Activated naive CD8-positive, alpha-beta T cell (primary cell): Measurements from ENCODE around the gene RGS6.

Source experiments
- H3K27ac Mint-ChIP-seq: one replicate; pipeline ENCODE4 v1.8.0; 2021; ENCODE audit warnings: mixed read lengths
- H3K27me3 Mint-ChIP-seq: one replicate; pipeline ENCODE4 v1.8.0; 2021; ENCODE audit warnings: mixed read lengths
- H3K36me3 Mint-ChIP-seq: one replicate; pipeline ENCODE4 v1.8.0; 2021; ENCODE audit warnings: mixed read lengths
- H3K4me1 Mint-ChIP-seq: one replicate; pipeline ENCODE4 v1.8.0; 2021; ENCODE audit warnings: low read depth, mixed read lengths
- H3K4me3 Mint-ChIP-seq: one replicate; pipeline ENCODE4 v1.8.0; 2021; ENCODE audit warnings: mild to moderate bottlenecking, mixed read lengths
- H3K9me3 Mint-ChIP-seq: one replicate; pipeline ENCODE4 v1.8.0; 2021; ENCODE audit warnings: low read depth, mixed read lengths

RGS6 gene

GRCh38 chr14:72555609-72556000 lies 623.4 kb downstream of the RGS6 start:
- H3K27ac Mint-ChIP-seq, result no peak overlapping the region

GRCh38 chr14:72557671-72558070 lies 625.4 kb downstream of the RGS6 start:
- peaks cover 3% of the 10 kb centered on the region for H3K27me3 Mint-ChIP-seq

More at GRCh38 chr14:72555609-72556000, 623.4 kb downstream of the RGS6 start:
- Mint-ChIP-seq H3K9me3 (no peaks in the 10 kb centered on the region), H3K4me3 (no peak overlapping the region), H3K27me3 (peaks cover 3% of the 10 kb centered on the region), H3K36me3 (no peaks in the 10 kb centered on the region), H3K4me1 (no peaks in the 10 kb centered on the region)

GRCh38 chr14:72558721-72559120 lies 626.5 kb downstream of the RGS6 start:
- Mint-ChIP-seq H3K27me3 (peaks cover 3% of the 10 kb centered on the region), H3K9me3 (no peaks in the 10 kb centered on the region)

More at GRCh38 chr14:72557671-72558070, 625.4 kb downstream of the RGS6 start:
- Mint-ChIP-seq H3K4me3 (no peak overlapping the region), H3K36me3 (no peaks in the 10 kb centered on the region), H3K4me1 (no peaks in the 10 kb centered on the region), H3K9me3 (no peaks in the 10 kb centered on the region), H3K27ac (no peak overlapping the region)

GRCh38 chr14:72559202-72559601 lies 627.0 kb downstream of the RGS6 start:
- no peak overlapping the region for H3K27ac Mint-ChIP-seq
- H3K27me3 Mint-ChIP-seq, result peaks cover 3% of the 10 kb centered on the region
- no peak overlapping the region for H3K4me3 Mint-ChIP-seq
- no peaks in the 10 kb centered on the region for H3K36me3 Mint-ChIP-seq
- H3K9me3 Mint-ChIP-seq, result no peaks in the 10 kb centered on the region
- H3K4me1 Mint-ChIP-seq, result peaks cover 6% of the 10 kb centered on the region

More at GRCh38 chr14:72558721-72559120, 626.5 kb downstream of the RGS6 start:
- no peak overlapping the region for H3K27ac Mint-ChIP-seq
- H3K4me3 Mint-ChIP-seq, result no peak overlapping the region
- peaks cover 5% of the 10 kb centered on the region for H3K4me1 Mint-ChIP-seq
- H3K36me3 Mint-ChIP-seq, result no peaks in the 10 kb centered on the region

- peaks cover 6% of the 10 kb centered on the region for H3K4me1 Mint-ChIP-seq
- H3K27me3 Mint-ChIP-seq, result peaks cover 3% of the 10 kb centered on the region
- H3K9me3 Mint-ChIP-seq, result no peaks in the 10 kb centered on the region
- H3K27ac Mint-ChIP-seq, result no peak overlapping the region
- H3K4me3 Mint-ChIP-seq, result no peak overlapping the region
- H3K36me3 Mint-ChIP-seq, result no peaks in the 10 kb centered on the region
Observed at GRCh38 chr14:72559669-72560255, 627.5 kb downstream of the RGS6 start.

GRCh38 chr14:72560331-72560730 lies 628.1 kb downstream of the RGS6 start:
- H3K9me3 Mint-ChIP-seq, result no peaks in the 10 kb centered on the region
- no peak overlapping the region for H3K27ac Mint-ChIP-seq
- H3K27me3 Mint-ChIP-seq, result peaks cover 3% of the 10 kb centered on the region
- H3K36me3 Mint-ChIP-seq, result no peaks in the 10 kb centered on the region
- H3K4me3 Mint-ChIP-seq, result no peak overlapping the region
- peaks cover 6% of the 10 kb centered on the region for H3K4me1 Mint-ChIP-seq

GRCh38 chr14:72560889-72561493 lies 628.8 kb downstream of the RGS6 start:
- no peak overlapping the region for H3K4me3 Mint-ChIP-seq
- H3K9me3 Mint-ChIP-seq, result no peaks in the 10 kb centered on the region
- H3K4me1 Mint-ChIP-seq, result peaks cover 6% of the 10 kb centered on the region
- H3K27ac Mint-ChIP-seq, result no peak overlapping the region
- H3K27me3 Mint-ChIP-seq, result peaks cover 3% of the 10 kb centered on the region
- no peaks in the 10 kb centered on the region for H3K36me3 Mint-ChIP-seq

- H3K27ac Mint-ChIP-seq, result no peak overlapping the region
Observed at GRCh38 chr14:72562300-72562699, 630.1 kb downstream of the RGS6 start.

GRCh38 chr14:72563676-72564075 lies 631.4 kb downstream of the RGS6 start:
- Mint-ChIP-seq H3K4me3 (no peak overlapping the region), H3K27ac (no peak overlapping the region), H3K4me1 (peaks cover 6% of the 10 kb centered on the region), H3K27me3 (no peaks in the 10 kb centered on the region), H3K9me3 (no peaks in the 10 kb centered on the region), H3K36me3 (no peaks in the 10 kb centered on the region)

More at GRCh38 chr14:72562300-72562699, 630.1 kb downstream of the RGS6 start:
- peaks cover 3% of the 10 kb centered on the region for H3K27me3 Mint-ChIP-seq
- H3K4me3 Mint-ChIP-seq, result no peak overlapping the region
- peaks cover 6% of the 10 kb centered on the region for H3K4me1 Mint-ChIP-seq
- H3K36me3 Mint-ChIP-seq, result no peaks in the 10 kb centered on the region
- no peaks in the 10 kb centered on the region for H3K9me3 Mint-ChIP-seq

GRCh38 chr14:72565149-72565559 lies 632.9 kb downstream of the RGS6 start:
- H3K36me3 Mint-ChIP-seq, result no peaks in the 10 kb centered on the region
- peaks cover 6% of the 10 kb centered on the region for H3K4me1 Mint-ChIP-seq
- H3K27ac Mint-ChIP-seq, result no peak overlapping the region
- H3K9me3 Mint-ChIP-seq, result no peaks in the 10 kb centered on the region
- H3K27me3 Mint-ChIP-seq, result no peaks in the 10 kb centered on the region
- no peak overlapping the region for H3K4me3 Mint-ChIP-seq

GRCh38 chr14:72565917-72566316 lies 633.7 kb downstream of the RGS6 start:
- no peaks in the 10 kb centered on the region for H3K36me3 Mint-ChIP-seq
- H3K9me3 Mint-ChIP-seq, result no peaks in the 10 kb centered on the region
- H3K27me3 Mint-ChIP-seq, result no peaks in the 10 kb centered on the region
- peaks cover 6% of the 10 kb centered on the region for H3K4me1 Mint-ChIP-seq
- H3K4me3 Mint-ChIP-seq, result no peak overlapping the region
- H3K27ac Mint-ChIP-seq, result no peak overlapping the region

- Mint-ChIP-seq H3K36me3 (peaks cover 4% of the 10 kb centered on the region), H3K9me3 (peaks cover 6% of the 10 kb centered on the region), H3K4me3 (no peak overlapping the region), H3K27me3 (no peaks in the 10 kb centered on the region), H3K27ac (no peak overlapping the region), H3K4me1 (peaks cover 6% of the 10 kb centered on the region)
Observed at GRCh38 chr14:72567226-72567625, 635.0 kb downstream of the RGS6 start.

GRCh38 chr14:72568296-72568992 lies 636.2 kb downstream of the RGS6 start:
- Mint-ChIP-seq H3K9me3 (peaks cover 6% of the 10 kb centered on the region), H3K27me3 (no peaks in the 10 kb centered on the region), H3K27ac (no peak overlapping the region), H3K4me1 (peaks cover 4% of the 10 kb centered on the region), H3K4me3 (no peak overlapping the region), H3K36me3 (peaks cover 4% of the 10 kb centered on the region)

- H3K9me3 Mint-ChIP-seq, result peaks cover 6% of the 10 kb centered on the region
- H3K36me3 Mint-ChIP-seq, result peaks cover 4% of the 10 kb centered on the region
- no peak overlapping the region for H3K4me3 Mint-ChIP-seq
- peaks cover 7% of the 10 kb centered on the region for H3K4me1 Mint-ChIP-seq
- H3K27ac Mint-ChIP-seq, result no peak overlapping the region
- no peaks in the 10 kb centered on the region for H3K27me3 Mint-ChIP-seq
Observed at GRCh38 chr14:72573725-72574417, 641.6 kb downstream of the RGS6 start.

- Mint-ChIP-seq H3K4me3 (no peak overlapping the region), H3K36me3 (peaks cover 4% of the 10 kb centered on the region), H3K27me3 (no peaks in the 10 kb centered on the region), H3K4me1 (peaks cover 7% of the 10 kb centered on the region), H3K27ac (peak overlapping the region; percentile 23), H3K9me3 (peaks cover 6% of the 10 kb centered on the region)
Observed at GRCh38 chr14:72574715-72575114, 642.5 kb downstream of the RGS6 start.
